IPS-20b (cell line): ENCODE measurements around the gene ZNF626.
"Not testable (repeated sequence)": the region's sequence is repeated elsewhere in the genome, so short reads cannot be mapped to it uniquely, and the experiment has no call there.

Experiments used
- H3K27ac ChIP-seq: one replicate; pipeline ENCODE4 v1.5.1; 2013; ENCODE audit warnings: low read length
- H3K27me3 ChIP-seq: 2 replicates; pipeline ENCODE4 v1.6.1; 2013; ENCODE audit warnings: mild to moderate bottlenecking, low read length, inconsistent platforms; ENCODE audit not compliant: insufficient read depth
- H3K36me3 ChIP-seq: 2 replicates; pipeline ENCODE4 v1.6.1; 2013; ENCODE audit warnings: low read depth, mild to moderate bottlenecking, inconsistent platforms, low read length, moderate library complexity; ENCODE audit not compliant: insufficient read depth
- H3K4me1 ChIP-seq: 2 replicates; pipeline ENCODE4 v1.6.1; 2013; ENCODE audit warnings: mild to moderate bottlenecking, control low read depth, inconsistent platforms, low read length, moderate library complexity; ENCODE audit not compliant: insufficient read depth
- H3K4me3 ChIP-seq: 2 replicates; pipeline ENCODE4 v1.5.1; 2013; ENCODE audit warnings: mild to moderate bottlenecking, low read length, inconsistent platforms
- H3K9ac ChIP-seq: 2 replicates; pipeline ENCODE4 v1.6.1; 2013; ENCODE audit warnings: low read depth, mild to moderate bottlenecking, inconsistent platforms, low read length, moderate library complexity
- H3K9me3 ChIP-seq: 2 replicates; pipeline ENCODE4 v1.6.1; 2013; ENCODE audit warnings: mild to moderate bottlenecking, low read depth, low read length, inconsistent platforms; ENCODE audit not compliant: insufficient read depth

The ZNF626 gene

GRCh38 chr19:20614971-20615370 is 46.4 kb downstream of the ZNF626 start:
- H3K27me3 ChIP-seq, H3K36me3 ChIP-seq, H3K4me1 ChIP-seq, H3K9ac ChIP-seq, H3K27ac ChIP-seq, H3K4me3 ChIP-seq: not testable (repeated sequence)
- H3K9me3 ChIP-seq = peaks cover 30% of the 10 kb centered on the region

- peaks cover 38% of the 10 kb centered on the region for H3K9me3 ChIP-seq
- H3K36me3 ChIP-seq = no peaks in the 10 kb centered on the region
- no peak overlapping the region for H3K27ac ChIP-seq
- no peak overlapping the region for H3K9ac ChIP-seq
- H3K27me3 ChIP-seq = no peaks in the 10 kb centered on the region
- H3K4me3 ChIP-seq = no peak overlapping the region
- H3K4me1 ChIP-seq = no peaks in the 10 kb centered on the region
Observed at GRCh38 chr19:20612711-20613316, 48.6 kb downstream of the ZNF626 start.

DNA sequence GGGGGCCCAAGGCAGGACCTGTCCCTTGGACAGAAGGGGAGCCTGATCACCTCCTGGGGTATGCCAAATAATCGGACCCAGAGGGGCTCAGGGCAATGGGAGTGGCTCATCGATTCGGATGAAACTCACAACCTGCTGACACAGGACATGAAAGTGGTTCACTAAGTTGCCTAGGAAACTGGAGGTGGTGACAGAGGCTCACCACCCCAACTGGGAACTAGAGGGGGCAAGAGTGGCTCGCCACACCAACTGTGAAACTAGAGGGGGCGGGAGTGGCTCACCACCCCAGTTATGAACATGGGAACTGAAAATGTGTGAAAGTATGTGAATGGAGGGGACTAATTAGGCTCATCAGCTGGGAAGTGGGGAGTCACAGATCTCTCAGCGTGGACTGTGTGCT is 49.5 kb downstream of the ZNF626 start:
- Histone ChIP-seq H3K27ac (no peak overlapping the region), H3K4me3 (no peak overlapping the region), H3K9me3 (peaks cover 33% of the 10 kb centered on the region), H3K4me1 (no peaks in the 10 kb centered on the region), H3K9ac (no peak overlapping the region), H3K36me3 (no peaks in the 10 kb centered on the region), H3K27me3 (no peaks in the 10 kb centered on the region)

DNA sequence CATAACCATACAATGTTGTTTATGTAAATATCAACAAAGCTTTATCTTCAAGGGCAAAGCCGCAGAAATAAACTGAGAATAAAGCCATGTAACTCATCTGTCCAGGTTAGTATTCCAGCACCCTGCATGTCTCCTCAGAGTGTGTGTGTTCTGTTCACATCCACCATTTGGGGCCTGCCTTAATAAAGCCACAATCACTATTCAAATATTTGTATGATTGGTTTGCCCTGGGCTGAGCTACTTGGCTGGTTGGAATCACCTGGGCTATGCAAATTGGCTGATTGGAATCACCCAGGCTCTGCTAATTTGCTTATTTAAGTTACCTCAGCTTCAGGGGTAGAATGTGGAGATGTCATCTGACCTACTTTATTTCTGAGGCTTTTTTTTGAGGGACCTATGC is 53.4 kb downstream of the ZNF626 start:
- Histone ChIP-seq H3K36me3 (no peaks in the 10 kb centered on the region), H3K27me3 (no peaks in the 10 kb centered on the region), H3K4me3 (no peak overlapping the region), H3K4me1 (no peaks in the 10 kb centered on the region), H3K9me3 (peaks cover 50% of the 10 kb centered on the region), H3K9ac (no peak overlapping the region), H3K27ac (no peak overlapping the region)
